ENCODE measurements around the gene SCYGR7. TPM values are rescaled to one million over a fixed set of nuclear protein-coding genes. Genes with fewer than 3 reads are reported as not detected.
A peak's percentile ranks its signal among the peaks of the same experiment; 100 is the strongest.
"Not testable (repeated sequence)": the region's sequence is repeated elsewhere in the genome, so short reads cannot be mapped to it uniquely, and the experiment has no call there.

SCYGR7 gene
- total and polyA plus RNA-seq, 2 of the 13 experiments (the other 11 are each of a cell fraction or from before 2014, with no cell fraction given), result not detected

- H3K27me3 ChIP-seq (ENCODE audit: control insufficient read depth in 1 of 2, insufficient read depth in 2 of 2, low read length in 2 of 2); H3K79me2 ChIP-seq (ENCODE audit: insufficient read depth, low read length); POLR2A ChIA-PET; H3K9ac ChIP-seq (ENCODE audit: insufficient read depth, low read depth, low read length); intact Hi-C loops (cut with micrococcal nuclease; ENCODE audit: unreplicated experiment); H3K4me2 ChIP-seq (ENCODE audit: low read depth, low read length); H3K9me3 ChIP-seq (ENCODE audit: low read length); H4K20me1 ChIP-seq (ENCODE audit: insufficient read depth, low read length); in situ Hi-C loops (cut with HindIII; ENCODE audit: extremely low pct_ligation_motif_present, low pct_unique_long_range_greater_than_20kb); H3K27ac ChIP-seq (ENCODE audit: extremely low read length, insufficient read depth, low read length); H2AFZ ChIP-seq (ENCODE audit: low read length); FAIRE-seq; H3K4me3 ChIP-seq (replicated peaks in 1 of 3; ENCODE audit: insufficient read depth in 1 of 3, low read depth in 2 of 3, low read length in 3 of 3); BruUV-seq (replicated peaks); H3K36me3 ChIP-seq (replicated peaks in 1 of 2; ENCODE audit: control insufficient read depth in 1 of 2, insufficient read depth in 2 of 2, low read length in 2 of 2): not testable (repeated sequence)
- 25% methylated on average over 7 of the region's 7 CpGs for WGBS (ENCODE audit: low lambda C conversion rate)
- TF ChIP-seq ZNF362 (CRISPR knock-in tag; IDR thresholded peaks at IDR 0.05; ENCODE audit: borderline replicate concordance) (peak; percentile 58; the same call in 1 of the 2 replicates), PITX1 (CRISPR knock-in tag; IDR thresholded peaks at IDR 0.05) (peak; percentile 53; the same call in 1 of the 2 replicates), STAG1 (CRISPR knock-in tag; IDR thresholded peaks at IDR 0.05) (peak; percentile 45), BHLHE40 (IDR thresholded peaks at IDR 0.05; ENCODE audit: low read length) (peak; percentile 86), YY1 (IDR thresholded peaks at IDR 0.05; ENCODE audit: insufficient read depth, insufficient replicate concordance, low read depth, low read length) (peak; percentile 20)
- TF ChIP-seq, protein P1, sequence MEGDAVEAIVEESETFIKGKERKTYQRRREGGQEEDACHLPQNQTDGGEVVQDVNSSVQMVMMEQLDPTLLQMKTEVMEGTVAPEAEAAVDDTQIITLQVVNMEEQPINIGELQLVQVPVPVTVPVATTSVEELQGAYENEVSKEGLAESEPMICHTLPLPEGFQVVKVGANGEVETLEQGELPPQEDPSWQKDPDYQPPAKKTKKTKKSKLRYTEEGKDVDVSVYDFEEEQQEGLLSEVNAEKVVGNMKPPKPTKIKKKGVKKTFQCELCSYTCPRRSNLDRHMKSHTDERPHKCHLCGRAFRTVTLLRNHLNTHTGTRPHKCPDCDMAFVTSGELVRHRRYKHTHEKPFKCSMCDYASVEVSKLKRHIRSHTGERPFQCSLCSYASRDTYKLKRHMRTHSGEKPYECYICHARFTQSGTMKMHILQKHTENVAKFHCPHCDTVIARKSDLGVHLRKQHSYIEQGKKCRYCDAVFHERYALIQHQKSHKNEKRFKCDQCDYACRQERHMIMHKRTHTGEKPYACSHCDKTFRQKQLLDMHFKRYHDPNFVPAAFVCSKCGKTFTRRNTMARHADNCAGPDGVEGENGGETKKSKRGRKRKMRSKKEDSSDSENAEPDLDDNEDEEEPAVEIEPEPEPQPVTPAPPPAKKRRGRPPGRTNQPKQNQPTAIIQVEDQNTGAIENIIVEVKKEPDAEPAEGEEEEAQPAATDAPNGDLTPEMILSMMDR (CRISPR knock-in tag; IDR thresholded peaks at IDR 0.05), result peak; percentile 47
- CTCF ChIA-PET (ENCODE audit: low intra/inter-chr PET ratio, low total read pairs), result interaction anchor here (1.3 kb wide), 1 partner anchor 121 kb away, joined by 4 read pairs; no protein-coding TSS in a partner anchor
- 0 out of 3 replicates have a peak, but pooled peaks have one; percentile 28 for ATAC-seq
- peaks cover 18% of the 10 kb centered on the region; the same call in 1 of the 2 replicates for H3K4me1 ChIP-seq (ENCODE audit: insufficient read depth, low read length)
- DNase-seq (ENCODE audit: low spot score), result peak; percentile 40
These were observed 12.6 kb downstream of the SCYGR7 start for GRCh38 chr2:227740705-227741104.
